Peyer's patch (tissue), 4 donors: Measurements from ENCODE around the gene CD93. TPM values are rescaled to one million over a fixed set of nuclear protein-coding genes. Genes with fewer than 3 reads are reported as not detected.
A peak's percentile ranks its signal among the peaks of the same experiment; 100 is the strongest.

ENCODE experiments used
- DNase-seq, 3 donors: peaks; one replicate each; pipeline ENCODE4 v3.0.0-alpha.2; 2017 to 2019
- H3K27ac ChIP-seq, 4 donors: fragments of 200-600 bp; sonication (generic); one replicate each; pipeline ENCODE4 v1.5.1; 2016 to 2019
- H3K27me3 ChIP-seq, 2 donors: fragments of 200-600 bp; sonication (generic); one replicate each; pipeline ENCODE4 v1.5.1; 2019
- H3K36me3 ChIP-seq, 3 donors: fragments of 200-600 bp; sonication (generic); one replicate each; pipeline ENCODE4 v1.5.1; 2016 to 2019
- H3K4me1 ChIP-seq, 4 donors: fragments of 200-600 bp; sonication (generic); one replicate each; pipeline ENCODE4 v1.5.1; 2016 to 2019
- H3K4me3 ChIP-seq, 4 donors: fragments of 200-600 bp; sonication (generic); 1 replicate in 3 of 4; 2 replicates in 1 of 4; pipeline ENCODE4 v1.5.1; 2016 to 2019; ENCODE audit warnings: mild to moderate bottlenecking in 1 of 4
- H3K9me3 ChIP-seq, 4 donors: fragments of 200-600 bp; sonication (generic); one replicate each; pipeline ENCODE4 v1.5.1; 2016 to 2019; ENCODE audit warnings: mild to moderate bottlenecking in 1 of 4
- POLR2A ChIP-seq, 2 donors: fragments of 450-650 bp; IDR thresholded peaks; one replicate each; pipeline ENCODE4 v1.5.1; 2017; ENCODE audit warnings: antibody characterized with exemption in 2 of 2, mild to moderate bottlenecking in 2 of 2, moderate library complexity in 2 of 2
- total RNA-seq, 4 donors: library from RNA; depleted of rRNA; stranded (reverse); fragments of >200 nt; gene quantifications; one replicate each; pipeline ENCODE4 v1.1.0, GENCODE V29; 2016
- TF ChIP-seq, protein P1 (sequence below), 6 experiments: fragments of 450-650 bp in 4 of 6; fragments of 200-600 bp in 2 of 6; sonication (generic) in 1 of 6; IDR thresholded peaks; one replicate each; pipeline ENCODE4 v1.5.1; 2017 to 2019; ENCODE audit warnings: antibody characterized with exemption in 6 of 6, mild to moderate bottlenecking in 3 of 6, moderate library complexity in 1 of 6

CD93 gene
- total RNA-seq, 4 donors from 2014 or later, result 3.7 to 16.5 (median 9.7) TPM

DNA sequence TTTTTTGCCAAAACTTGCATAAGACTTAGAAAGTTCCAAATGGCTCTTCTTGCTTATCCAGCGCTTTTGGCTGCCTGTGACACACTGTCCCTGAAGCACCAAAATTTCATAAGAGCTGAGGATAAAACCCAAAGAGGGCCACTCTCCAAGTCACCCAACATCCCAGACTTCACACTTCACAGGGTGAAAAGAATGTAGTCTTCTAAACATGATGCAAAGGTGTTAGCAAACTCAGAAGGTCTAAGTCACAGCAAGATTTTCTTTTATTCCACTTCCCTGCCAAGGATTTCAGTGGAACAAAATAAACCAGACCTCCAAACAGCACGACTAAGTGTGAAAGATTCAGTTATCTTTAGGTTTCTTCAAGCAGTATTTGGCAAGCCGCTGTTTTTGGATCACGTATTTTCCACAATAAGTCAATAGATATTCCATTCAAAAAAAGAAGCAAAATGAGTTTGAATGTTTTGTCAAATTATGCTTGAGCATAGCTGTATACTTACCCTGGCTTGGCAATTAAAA is 44.6 kb upstream of the CD93 start:
- TF ChIP-seq, protein P1, sequence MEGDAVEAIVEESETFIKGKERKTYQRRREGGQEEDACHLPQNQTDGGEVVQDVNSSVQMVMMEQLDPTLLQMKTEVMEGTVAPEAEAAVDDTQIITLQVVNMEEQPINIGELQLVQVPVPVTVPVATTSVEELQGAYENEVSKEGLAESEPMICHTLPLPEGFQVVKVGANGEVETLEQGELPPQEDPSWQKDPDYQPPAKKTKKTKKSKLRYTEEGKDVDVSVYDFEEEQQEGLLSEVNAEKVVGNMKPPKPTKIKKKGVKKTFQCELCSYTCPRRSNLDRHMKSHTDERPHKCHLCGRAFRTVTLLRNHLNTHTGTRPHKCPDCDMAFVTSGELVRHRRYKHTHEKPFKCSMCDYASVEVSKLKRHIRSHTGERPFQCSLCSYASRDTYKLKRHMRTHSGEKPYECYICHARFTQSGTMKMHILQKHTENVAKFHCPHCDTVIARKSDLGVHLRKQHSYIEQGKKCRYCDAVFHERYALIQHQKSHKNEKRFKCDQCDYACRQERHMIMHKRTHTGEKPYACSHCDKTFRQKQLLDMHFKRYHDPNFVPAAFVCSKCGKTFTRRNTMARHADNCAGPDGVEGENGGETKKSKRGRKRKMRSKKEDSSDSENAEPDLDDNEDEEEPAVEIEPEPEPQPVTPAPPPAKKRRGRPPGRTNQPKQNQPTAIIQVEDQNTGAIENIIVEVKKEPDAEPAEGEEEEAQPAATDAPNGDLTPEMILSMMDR (IDR thresholded peaks at IDR 0.05), result no peak
- TF ChIP-seq POLR2A (IDR thresholded peaks at IDR 0.05), result no peak
- no peaks in the 10 kb centered on the region for H3K9me3 ChIP-seq
- no peak for DNase-seq
- no peak overlapping the region for H3K4me3 ChIP-seq
- H3K4me1 ChIP-seq, result no peaks in the 10 kb centered on the region
- H3K36me3 ChIP-seq, result no peaks in the 10 kb centered on the region
- no peaks in the 10 kb centered on the region for H3K27me3 ChIP-seq
- H3K27ac ChIP-seq, result no peak overlapping the region

DNA sequence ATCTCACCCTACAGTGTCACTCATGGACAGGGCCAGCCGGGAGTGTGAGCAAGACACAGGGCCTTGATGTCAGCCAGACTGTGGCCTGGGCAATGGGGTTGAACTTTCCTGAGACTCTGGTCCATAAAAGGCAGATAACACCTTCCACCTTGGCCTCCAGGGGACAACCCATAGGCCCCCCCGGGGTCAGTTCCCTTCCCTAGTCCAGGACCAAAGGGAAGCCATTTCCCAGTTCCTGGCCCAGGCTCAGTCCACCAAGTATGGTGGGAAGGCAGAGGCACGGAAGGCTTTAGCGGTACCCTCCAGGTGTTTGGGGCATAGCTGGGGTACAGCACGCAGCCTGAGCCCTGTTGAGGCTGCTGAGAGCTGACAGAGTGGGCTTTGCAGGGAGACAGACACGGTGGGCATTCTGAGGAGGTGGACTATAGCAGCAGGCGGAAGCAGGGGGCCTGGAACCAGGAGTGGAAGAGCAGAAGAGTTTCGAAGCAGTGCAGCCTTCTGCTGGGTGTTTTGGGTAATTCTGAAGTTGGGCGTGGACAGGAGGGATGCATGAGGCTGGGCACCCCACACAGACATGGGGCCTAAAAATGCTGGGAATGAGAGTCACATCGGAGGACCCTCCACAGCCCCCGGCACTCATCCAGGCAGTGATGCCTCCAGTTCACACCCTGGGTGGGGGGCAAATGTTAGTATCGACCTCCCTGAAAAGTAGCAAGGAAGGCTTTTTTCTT is 43.9 kb upstream of the CD93 start:
- TF ChIP-seq, protein P1 (IDR thresholded peaks at IDR 0.05), result no peak
- no peak for TF ChIP-seq POLR2A (IDR thresholded peaks at IDR 0.05)
- Histone ChIP-seq H3K4me1 (no peaks in the 10 kb centered on the region), H3K27me3 (no peaks in the 10 kb centered on the region), H3K4me3 (no peak overlapping the region), H3K9me3 (no peaks in the 10 kb centered on the region), H3K27ac (peak overlapping the region in 1 of 4 donors; percentile 26), H3K36me3 (no peaks in the 10 kb centered on the region)
- peak in 1 of 3 donors; percentile 40 for DNase-seq

DNA sequence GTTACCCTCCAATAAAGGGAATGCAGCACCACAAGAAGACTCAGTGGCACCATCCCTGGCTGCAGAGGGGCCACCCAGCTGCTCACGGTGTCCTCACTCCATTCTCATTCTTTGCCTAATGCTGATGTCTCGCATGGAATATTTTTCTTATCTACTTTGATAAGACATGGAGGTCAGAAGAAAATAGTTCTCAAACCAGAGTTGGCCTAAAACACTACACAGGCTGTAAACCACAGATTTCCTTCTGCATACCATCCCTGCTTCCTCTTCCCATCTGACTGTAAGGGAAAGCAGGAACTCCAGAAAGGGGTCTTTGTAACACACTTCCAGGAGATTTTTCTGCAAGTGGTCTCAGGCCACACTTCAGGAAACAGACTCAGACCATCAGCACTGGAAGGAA is 43.1 kb upstream of the CD93 start:
- Histone ChIP-seq H3K27me3 (no peaks in the 10 kb centered on the region), H3K4me1 (peaks cover 0 to 2% (median 0%) of the 10 kb centered on the region in 4 donors), H3K9me3 (no peaks in the 10 kb centered on the region), H3K27ac (no peak overlapping the region), H3K4me3 (no peak overlapping the region), H3K36me3 (no peaks in the 10 kb centered on the region)
- no peak for DNase-seq
- TF ChIP-seq, protein P1 (IDR thresholded peaks at IDR 0.05), result no peak

DNA sequence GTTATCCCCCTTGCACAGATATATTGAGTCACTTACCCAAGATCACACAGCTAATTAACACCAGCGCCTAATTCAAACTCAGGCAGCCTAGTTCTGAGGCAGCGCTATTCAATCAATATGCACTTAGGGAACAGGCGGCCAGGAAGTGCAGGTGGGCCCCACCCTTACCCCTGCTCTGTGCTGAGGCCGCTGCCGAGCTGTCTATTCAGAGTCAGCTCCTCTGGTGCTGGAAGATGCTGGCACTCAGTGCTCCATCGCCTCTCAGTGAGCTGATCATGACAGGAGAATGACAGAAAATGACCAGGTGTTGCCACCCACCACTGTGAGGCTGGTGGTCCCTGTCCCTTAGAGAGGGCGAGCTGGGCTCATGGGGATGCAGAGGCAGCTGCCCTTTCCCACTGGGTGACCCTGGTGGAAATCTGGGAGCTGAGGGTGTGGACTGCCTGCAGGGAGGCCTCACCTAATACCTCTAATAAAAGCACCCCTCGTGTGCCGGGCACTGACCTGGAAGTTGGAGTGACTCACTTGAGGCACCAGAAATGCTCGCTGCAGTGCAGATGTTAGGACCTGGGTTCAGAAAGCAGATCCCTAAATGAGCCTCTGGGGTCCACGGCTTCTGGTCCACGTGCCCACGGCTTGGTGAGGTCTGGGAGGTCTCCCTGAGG is 42.5 kb upstream of the CD93 start:
- no peak overlapping the region for H3K4me3 ChIP-seq
- no peak overlapping the region for H3K27ac ChIP-seq
- DNase-seq, result no peak
- H3K27me3 ChIP-seq, result no peaks in the 10 kb centered on the region
- H3K9me3 ChIP-seq, result no peaks in the 10 kb centered on the region
- TF ChIP-seq, protein P1 (IDR thresholded peaks at IDR 0.05), result no peak
- no peak for TF ChIP-seq POLR2A (IDR thresholded peaks at IDR 0.05)
- no peaks in the 10 kb centered on the region for H3K36me3 ChIP-seq
- H3K4me1 ChIP-seq, result peaks cover 0 to 2% (median 0%) of the 10 kb centered on the region in 4 donors

DNA sequence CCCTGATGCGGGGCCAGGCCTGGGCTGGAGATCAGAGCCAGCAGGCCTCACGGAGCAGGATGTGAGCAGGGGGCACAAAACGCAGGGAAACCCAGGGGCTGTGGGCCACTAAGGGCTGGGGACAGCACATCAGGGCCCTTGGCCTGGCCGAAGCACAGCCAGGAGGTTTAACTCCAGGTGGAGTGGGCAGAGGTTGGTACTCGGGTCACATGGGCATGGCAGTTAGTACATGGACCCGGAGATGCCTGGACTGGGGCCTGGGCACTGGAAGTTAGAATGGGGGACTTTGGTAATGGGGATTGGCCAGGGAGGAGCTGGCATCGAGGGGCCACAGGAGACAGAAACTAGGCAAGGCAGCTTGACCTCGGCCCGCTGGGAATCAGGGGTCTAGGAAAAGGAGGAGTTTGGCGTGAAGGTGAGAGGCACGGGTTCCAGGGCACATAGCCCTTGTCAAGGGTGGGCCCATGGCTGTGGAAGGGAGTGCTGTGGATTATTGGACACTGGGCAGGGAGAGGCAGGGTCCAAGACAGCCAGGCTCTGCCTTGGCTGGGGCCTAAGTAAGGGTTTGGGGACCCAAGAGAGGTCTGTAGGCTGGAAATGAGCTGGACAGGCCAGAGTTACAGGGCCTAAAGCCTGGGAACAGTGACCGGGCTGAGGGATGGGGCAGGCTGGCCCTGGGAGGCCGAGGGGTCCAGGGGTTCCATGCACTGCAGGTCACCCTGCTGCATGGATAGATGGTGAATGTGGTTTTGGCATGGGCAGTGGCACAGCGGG is 41.6 kb upstream of the CD93 start:
- no peak for DNase-seq
- H3K27me3 ChIP-seq, result no peaks in the 10 kb centered on the region
- no peaks in the 10 kb centered on the region for H3K36me3 ChIP-seq
- TF ChIP-seq POLR2A (IDR thresholded peaks at IDR 0.05), result no peak
- TF ChIP-seq, protein P1 (IDR thresholded peaks at IDR 0.05), result no peak
- H3K9me3 ChIP-seq, result no peaks in the 10 kb centered on the region
- H3K4me1 ChIP-seq, result peaks cover 0 to 2% (median 0%) of the 10 kb centered on the region in 4 donors
- H3K4me3 ChIP-seq, result no peak overlapping the region
- no peak overlapping the region for H3K27ac ChIP-seq
